Esophagus mucosa (tissue), 1 donor: ENCODE results near the gene TEF. TPM values are rescaled to one million over a fixed set of nuclear protein-coding genes. Genes with fewer than 3 reads are reported as not detected.

ENCODE experiments used
- total RNA-seq: library from RNA; stranded (reverse); gene quantifications from one replicate; pipeline ENCODE4 v1.2.4, GENCODE V29; 2023
- donor health status: DM: yes; HTN: yes; CAD: no.

Gene TEF
- total RNA-seq, 1 donor from 2014 or later = 12.5 TPM

Other genes with a start within 250 kb of the TEF start
- gene L3MBTL2, start 176.6 kb upstream of the TEF start, total RNA-seq = 13.2 TPM
- 3.9 TPM for gene CHADL, start 141.0 kb upstream of the TEF start, total RNA-seq
- 78.9 TPM for gene RANGAP1, start 95.8 kb upstream of the TEF start, total RNA-seq
- gene ZC3H7B, start 80.4 kb upstream of the TEF start, total RNA-seq = 21.1 TPM
- 19.6 TPM for gene TOB2, start 64.9 kb downstream of the TEF start, total RNA-seq
- 39.2 TPM for gene PHF5A, start 86.8 kb downstream of the TEF start, total RNA-seq
- gene ACO2, start 87.2 kb downstream of the TEF start, total RNA-seq = 66.5 TPM
- gene POLR3H, start 162.5 kb downstream of the TEF start, total RNA-seq = 27.8 TPM
- gene CSDC2, start 179.1 kb downstream of the TEF start, total RNA-seq = 0.08 TPM
- gene PMM1, start 207.9 kb downstream of the TEF start, total RNA-seq = 30.0 TPM
- 36.7 TPM for gene DESI1, start 239.1 kb downstream of the TEF start, total RNA-seq
- gene XRCC6, start 239.4 kb downstream of the TEF start, total RNA-seq = 181 TPM